ENCODE results near the gene CCNE1. TPM values are rescaled to one million over a fixed set of nuclear protein-coding genes. Genes with fewer than 3 reads are reported as not detected.

The CCNE1 gene
- polyA plus RNA-seq, 1 donor (not counting 4 experiments of a cell fraction or from before 2014, with no cell fraction given) = 11.2 TPM

DNA sequence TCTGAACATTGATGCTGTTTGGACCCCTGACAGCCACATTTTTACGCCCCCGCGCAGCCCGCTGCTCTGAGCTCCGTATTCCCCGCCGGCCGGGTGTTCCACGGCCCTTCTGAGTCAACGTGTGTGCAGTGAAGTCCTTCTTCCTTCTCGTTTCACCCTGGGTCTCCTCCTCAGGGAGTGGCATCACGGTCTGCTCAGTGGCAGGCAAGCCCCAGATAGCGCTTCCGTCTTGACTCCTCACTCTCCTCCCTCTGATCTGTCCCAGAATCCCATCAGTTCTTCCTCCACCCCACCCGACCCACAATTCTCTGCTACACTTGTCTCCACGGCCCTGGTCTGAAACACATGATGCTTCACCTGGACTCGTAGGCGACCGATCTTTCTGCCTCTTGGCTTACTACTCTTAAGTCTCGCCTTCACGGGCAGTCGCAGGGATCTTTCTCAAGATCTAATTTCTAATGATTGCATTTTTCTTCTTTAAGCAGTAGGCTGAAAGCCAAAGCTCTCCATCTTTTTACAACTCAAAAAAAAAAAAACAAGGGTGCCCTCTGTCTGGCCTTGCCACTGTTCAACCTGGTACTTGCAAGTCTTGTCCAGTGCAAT, 33.9 kb downstream of the CCNE1 start:
- no peaks in the 10 kb centered on the region for H3K9me1 ChIP-seq (ENCODE audit: control insufficient read depth, extremely low read depth, insufficient read depth, low read length)
- dilution Hi-C loops (cut with MboI; ENCODE audit: extremely low pct_ligation_motif_present, low sequenced_read_pairs) = no loop called here
- peak overlapping the region; percentile 96 for H2AFZ ChIP-seq (ENCODE audit: control insufficient read depth, low read length)
- H3K79me2 ChIP-seq (ENCODE audit: control insufficient read depth, insufficient read depth, low read length) = no peaks in the 10 kb centered on the region
- no peaks in the 10 kb centered on the region for H3K27me3 ChIP-seq (ENCODE audit: control insufficient read depth, extremely low read depth, insufficient read depth, low read length)
- peak overlapping the region; percentile 77 for H3K9ac ChIP-seq (ENCODE audit: control insufficient read depth, extremely low read depth, insufficient read depth, low read length)
- DNase-seq (ENCODE audit: low read depth, low spot score) = no peak
- no peaks in the 10 kb centered on the region for H3K36me3 ChIP-seq (ENCODE audit: control insufficient read depth in 2 of 2, extremely low read depth in 1 of 2, insufficient read depth in 2 of 2, low read length in 2 of 2)
- no peak for TF ChIP-seq EZH2 (IDR thresholded peaks at IDR 0.05; ENCODE audit: low read length)
- TF ChIP-seq, protein P1, sequence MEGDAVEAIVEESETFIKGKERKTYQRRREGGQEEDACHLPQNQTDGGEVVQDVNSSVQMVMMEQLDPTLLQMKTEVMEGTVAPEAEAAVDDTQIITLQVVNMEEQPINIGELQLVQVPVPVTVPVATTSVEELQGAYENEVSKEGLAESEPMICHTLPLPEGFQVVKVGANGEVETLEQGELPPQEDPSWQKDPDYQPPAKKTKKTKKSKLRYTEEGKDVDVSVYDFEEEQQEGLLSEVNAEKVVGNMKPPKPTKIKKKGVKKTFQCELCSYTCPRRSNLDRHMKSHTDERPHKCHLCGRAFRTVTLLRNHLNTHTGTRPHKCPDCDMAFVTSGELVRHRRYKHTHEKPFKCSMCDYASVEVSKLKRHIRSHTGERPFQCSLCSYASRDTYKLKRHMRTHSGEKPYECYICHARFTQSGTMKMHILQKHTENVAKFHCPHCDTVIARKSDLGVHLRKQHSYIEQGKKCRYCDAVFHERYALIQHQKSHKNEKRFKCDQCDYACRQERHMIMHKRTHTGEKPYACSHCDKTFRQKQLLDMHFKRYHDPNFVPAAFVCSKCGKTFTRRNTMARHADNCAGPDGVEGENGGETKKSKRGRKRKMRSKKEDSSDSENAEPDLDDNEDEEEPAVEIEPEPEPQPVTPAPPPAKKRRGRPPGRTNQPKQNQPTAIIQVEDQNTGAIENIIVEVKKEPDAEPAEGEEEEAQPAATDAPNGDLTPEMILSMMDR (optimal IDR thresholded peaks at IDR 0.05 in 1 of 3, IDR thresholded peaks at IDR 0.05 in 1 of 3, conservative IDR thresholded peaks at IDR 0.05 in 1 of 3; ENCODE audit: extremely low read depth in 1 of 3, insufficient read depth in 2 of 3, low read length in 3 of 3) = no peak
- H4K20me1 ChIP-seq (ENCODE audit: control insufficient read depth, extremely low read depth, insufficient read depth, low read length) = no peaks in the 10 kb centered on the region
- FAIRE-seq = peak; percentile 62
- H3K27ac ChIP-seq (ENCODE audit: control insufficient read depth, insufficient read depth, low read length) = peak overlapping the region; percentile 52
- H3K4me1 ChIP-seq (ENCODE audit: control insufficient read depth, extremely low read depth, insufficient read depth, low read length) = peaks cover 23% of the 10 kb centered on the region
- H3K4me2 ChIP-seq (ENCODE audit: control insufficient read depth, extremely low read depth, insufficient read depth, low read depth, low read length) = peak overlapping the region; percentile 99
- H3K4me3 ChIP-seq (ENCODE audit: control insufficient read depth in 2 of 3, extremely low read depth in 1 of 3, insufficient read depth in 2 of 3, low read depth in 1 of 3, low read length in 3 of 3) = peak overlapping the region; percentile 61 to 86 (median 84)
- no peaks in the 10 kb centered on the region for H3K9me3 ChIP-seq (ENCODE audit: control insufficient read depth, low read depth, low read length)

DNA sequence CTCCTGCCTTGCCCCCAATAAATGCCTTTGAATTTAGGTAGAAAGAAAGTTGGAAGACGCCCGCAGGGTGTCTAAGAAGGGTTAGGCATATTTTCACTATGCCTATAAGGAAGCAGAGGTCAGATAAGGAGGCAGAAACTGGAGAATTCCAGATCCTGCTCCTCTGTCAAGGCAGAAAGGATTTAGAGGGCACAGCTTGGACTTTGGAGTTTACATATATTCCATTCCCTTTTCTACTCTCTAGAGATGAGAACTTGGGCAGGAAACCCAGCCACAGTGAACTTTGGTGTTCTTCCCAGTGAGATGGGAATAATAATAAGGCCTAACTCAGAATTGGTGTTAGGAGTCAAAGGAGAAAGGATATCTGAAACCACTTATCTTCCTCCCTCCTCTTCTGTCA, 37.4 kb downstream of the CCNE1 start:
- Histone ChIP-seq H3K9me3 (ENCODE audit: control insufficient read depth, low read depth, low read length) (no peaks in the 10 kb centered on the region), H3K4me3 (ENCODE audit: control insufficient read depth in 2 of 3, extremely low read depth in 1 of 3, insufficient read depth in 2 of 3, low read depth in 1 of 3, low read length in 3 of 3) (no peak overlapping the region), H3K9me1 (ENCODE audit: control insufficient read depth, extremely low read depth, insufficient read depth, low read length) (no peaks in the 10 kb centered on the region), H3K27ac (ENCODE audit: control insufficient read depth, insufficient read depth, low read length) (no peak overlapping the region), H4K20me1 (ENCODE audit: control insufficient read depth, extremely low read depth, insufficient read depth, low read length) (no peaks in the 10 kb centered on the region), H3K27me3 (ENCODE audit: control insufficient read depth, extremely low read depth, insufficient read depth, low read length) (no peaks in the 10 kb centered on the region), H3K4me1 (ENCODE audit: control insufficient read depth, extremely low read depth, insufficient read depth, low read length) (peaks cover 7% of the 10 kb centered on the region), H3K79me2 (ENCODE audit: control insufficient read depth, insufficient read depth, low read length) (no peaks in the 10 kb centered on the region), H3K4me2 (ENCODE audit: control insufficient read depth, extremely low read depth, insufficient read depth, low read depth, low read length) (no peak overlapping the region), H3K36me3 (ENCODE audit: control insufficient read depth in 2 of 2, extremely low read depth in 1 of 2, insufficient read depth in 2 of 2, low read length in 2 of 2) (no peaks in the 10 kb centered on the region), H2AFZ (ENCODE audit: control insufficient read depth, low read length) (no peak overlapping the region), H3K9ac (ENCODE audit: control insufficient read depth, extremely low read depth, insufficient read depth, low read length) (no peak overlapping the region)
- FAIRE-seq (no peak), DNase-seq (ENCODE audit: low read depth, low spot score) (no peak)
- no peak for TF ChIP-seq EZH2 (IDR thresholded peaks at IDR 0.05; ENCODE audit: low read length)
- TF ChIP-seq, protein P1 (optimal IDR thresholded peaks at IDR 0.05 in 1 of 3, IDR thresholded peaks at IDR 0.05 in 1 of 3, conservative IDR thresholded peaks at IDR 0.05 in 1 of 3; ENCODE audit: extremely low read depth in 1 of 3, insufficient read depth in 2 of 3, low read length in 3 of 3) = no peak
- dilution Hi-C loops (cut with MboI; ENCODE audit: extremely low pct_ligation_motif_present, low sequenced_read_pairs) = no loop called here

Measured in keratinocyte (primary cell).